Lung (tissue), 12 donors: ENCODE results near the gene CIBAR2. TPM values are rescaled to one million over a fixed set of nuclear protein-coding genes. Genes with fewer than 3 reads are reported as not detected.
"Not testable (repeated sequence)": the region's sequence is repeated elsewhere in the genome, so short reads cannot be mapped to it uniquely, and the experiment has no call there.

Experiments
- ATAC-seq: fragments of 200-7000 bp; cut with Tn5 transposase; one replicate; pipeline ENCODE4 v1.9.1; 2020; ENCODE audit warnings: moderate number of reproducible peaks; ENCODE audit not compliant: insufficient read depth, low FRiP score
- DNase-seq, 3 donors: peaks; one replicate each; pipeline ENCODE4 v3.0.0-alpha.2; 2013 to 2017
- H3K27ac ChIP-seq, 2 donors: one replicate each; pipeline ENCODE4 v1.5.1; 2013; ENCODE audit warnings: mild to moderate bottlenecking in 2 of 2, moderate library complexity in 2 of 2, control low read depth in 1 of 2, inconsistent platforms in 1 of 2, low read depth in 1 of 2, low read length in 1 of 2
- H3K27me3 ChIP-seq, 3 donors: one replicate each; pipeline ENCODE4 v1.5.1; 2013; ENCODE audit warnings: low read length in 2 of 3; ENCODE audit not compliant: control insufficient read depth in 3 of 3, insufficient read depth in 3 of 3
- H3K36me3 ChIP-seq, 4 donors: one replicate each; pipeline ENCODE4 v1.5.1; 2013; ENCODE audit warnings: low read length in 4 of 4, mild to moderate bottlenecking in 1 of 4, moderate library complexity in 1 of 4; ENCODE audit not compliant: control insufficient read depth in 4 of 4, insufficient read depth in 4 of 4
- H3K4me1 ChIP-seq, 5 donors: one replicate each; pipeline ENCODE4 v1.5.1; 2013; ENCODE audit warnings: low read length in 5 of 5, mild to moderate bottlenecking in 2 of 5, moderate library complexity in 1 of 5; ENCODE audit not compliant: control insufficient read depth in 5 of 5, insufficient read depth in 5 of 5
- H3K4me3 ChIP-seq: one replicate; pipeline ENCODE4 v1.5.1; 2013; ENCODE audit warnings: mild to moderate bottlenecking, control low read depth, moderate library complexity
- H3K9ac ChIP-seq, 2 donors: one replicate each; pipeline ENCODE4 v1.5.1; 2013; ENCODE audit warnings: low read length in 2 of 2, control low read depth in 1 of 2; ENCODE audit not compliant: insufficient read depth in 1 of 2
- H3K9me3 ChIP-seq, 4 donors: one replicate each; pipeline ENCODE4 v1.5.1; 2013; ENCODE audit warnings: low read length in 3 of 4, mild to moderate bottlenecking in 1 of 4, moderate library complexity in 1 of 4; ENCODE audit not compliant: control insufficient read depth in 4 of 4, insufficient read depth in 3 of 4
- WGBS, 2 donors: extraction: QIAGEN DNeasy Blood & Tissue Kit; methylation state at CpG; one replicate each; pipeline ENCODE4 v1.1.7; 2013; 5-methylcytosine and 5-hydroxymethylcytosine counted together
- polyA plus RNA-seq, 2 donors: library from polyadenylated mRNA; stranded (reverse); fragments of 200-250 nt; gene quantifications; one replicate each; pipeline ENCODE4 v1.2.1, GENCODE V29; 2013
- total RNA-seq, 2 donors: library from RNA; depleted of rRNA in 1 of 2; stranded (reverse); fragments of >200 nt in 1 of 2; gene quantifications; one replicate each; pipeline ENCODE4 v1.2.1, GENCODE V29; 2014 to 2021
- TF ChIP-seq, protein P1 (sequence below): IDR thresholded peaks from 2 replicates; pipeline ENCODE4 v1.5.1; 2012; ENCODE audit warnings: mild to moderate bottlenecking; ENCODE audit errors: control extremely low read depth, extremely low read depth
- donor health status: control.
- donor health status: control.
- donor health status: Bipolar disorder and iron deficiency.
- donor health status: healthy.
- donor health status: DM: yes; HTN: yes; CAD: no.

Gene CIBAR2
- total and polyA plus RNA-seq, 4 donors = 11.8 to 49.0 (median 18.9) TPM

DNA sequence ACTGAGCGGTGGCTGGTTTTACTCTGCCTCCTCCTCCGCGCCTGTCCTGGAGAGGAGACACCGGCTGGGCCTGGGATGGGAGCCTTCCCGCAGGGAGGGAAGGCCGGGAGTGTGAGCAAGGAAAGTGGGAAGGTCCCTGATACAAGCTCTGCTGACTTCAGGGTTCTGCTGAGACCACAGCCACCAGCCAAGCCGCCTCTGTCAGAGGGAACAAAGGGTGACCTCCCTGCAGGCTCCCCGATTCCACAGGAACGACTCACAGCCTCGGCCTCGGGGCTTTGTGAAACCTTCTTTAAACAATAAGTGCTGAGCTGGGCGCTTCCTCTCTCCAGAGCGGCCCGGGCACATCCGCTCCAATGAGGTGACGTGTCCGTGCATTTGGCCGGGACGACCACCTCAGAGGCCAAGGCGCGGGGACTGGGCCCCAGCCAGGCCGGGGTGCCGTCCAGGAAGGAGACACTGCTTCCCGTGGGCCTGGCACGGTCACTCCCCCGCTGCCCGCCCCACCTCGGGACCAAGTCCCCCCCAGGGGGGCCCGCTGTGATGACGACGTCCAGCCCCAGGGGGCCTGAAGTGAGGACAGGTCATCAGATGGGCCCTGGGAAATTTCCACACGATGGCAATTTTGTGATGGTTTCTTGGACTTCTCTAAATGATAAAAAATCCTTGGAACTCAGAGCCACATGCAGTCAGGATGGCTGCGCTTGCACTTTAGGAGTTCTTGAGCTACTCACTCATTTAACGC lies 11.8 kb upstream of the CIBAR2 start:
- peak; percentile 84 to 92 (median 90) for DNase-seq
- H3K4me3 ChIP-seq = no peak overlapping the region

DNA sequence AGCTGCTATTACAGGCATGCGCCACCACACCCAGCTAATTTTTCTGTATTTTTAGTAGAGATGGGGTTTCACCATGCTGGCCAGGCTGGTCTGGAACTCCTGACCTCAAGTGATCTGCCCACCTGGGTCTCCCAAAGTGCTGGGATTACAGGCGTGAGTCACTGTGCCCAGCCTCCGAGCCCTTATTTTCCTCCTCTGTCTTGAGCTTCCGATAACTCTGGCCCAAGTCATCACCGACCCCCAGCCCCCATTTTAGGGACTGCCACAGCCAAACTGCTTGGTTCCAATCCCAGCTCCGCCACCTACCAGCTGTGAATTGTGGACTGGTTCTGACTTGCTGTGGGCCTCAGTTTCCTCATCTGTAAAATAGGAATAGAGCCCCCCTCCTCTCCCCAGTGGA lies 11.2 kb upstream of the CIBAR2 start:
- not testable (repeated sequence) for DNase-seq, H3K4me3 ChIP-seq, H3K9me3 ChIP-seq, H3K27me3 ChIP-seq, H3K36me3 ChIP-seq, ATAC-seq
- peaks cover 7 to 39% (median 11%) of the 10 kb centered on the region in 5 donors for H3K4me1 ChIP-seq
- 95 to 96% methylated on average over 6 of the region's 6 CpGs for WGBS, 2 donors
- peak overlapping the region in 1 of 2 donors; percentile 73 for H3K9ac ChIP-seq
- peak overlapping the region in 1 of 2 donors; percentile 77 for H3K27ac ChIP-seq

More for the DNA sequence above, 11.8 kb upstream of the CIBAR2 start:
- Histone ChIP-seq H3K4me1 (peaks cover 7 to 39% (median 11%) of the 10 kb centered on the region in 5 donors), H3K9ac (peak overlapping the region in 1 of 2 donors; percentile 73), H3K9me3 (no peaks in the 10 kb centered on the region), H3K36me3 (no peaks in the 10 kb centered on the region), H3K27ac (peak overlapping the region; percentile 17 to 77), H3K27me3 (no peaks in the 10 kb centered on the region)
- TF ChIP-seq, protein P1, sequence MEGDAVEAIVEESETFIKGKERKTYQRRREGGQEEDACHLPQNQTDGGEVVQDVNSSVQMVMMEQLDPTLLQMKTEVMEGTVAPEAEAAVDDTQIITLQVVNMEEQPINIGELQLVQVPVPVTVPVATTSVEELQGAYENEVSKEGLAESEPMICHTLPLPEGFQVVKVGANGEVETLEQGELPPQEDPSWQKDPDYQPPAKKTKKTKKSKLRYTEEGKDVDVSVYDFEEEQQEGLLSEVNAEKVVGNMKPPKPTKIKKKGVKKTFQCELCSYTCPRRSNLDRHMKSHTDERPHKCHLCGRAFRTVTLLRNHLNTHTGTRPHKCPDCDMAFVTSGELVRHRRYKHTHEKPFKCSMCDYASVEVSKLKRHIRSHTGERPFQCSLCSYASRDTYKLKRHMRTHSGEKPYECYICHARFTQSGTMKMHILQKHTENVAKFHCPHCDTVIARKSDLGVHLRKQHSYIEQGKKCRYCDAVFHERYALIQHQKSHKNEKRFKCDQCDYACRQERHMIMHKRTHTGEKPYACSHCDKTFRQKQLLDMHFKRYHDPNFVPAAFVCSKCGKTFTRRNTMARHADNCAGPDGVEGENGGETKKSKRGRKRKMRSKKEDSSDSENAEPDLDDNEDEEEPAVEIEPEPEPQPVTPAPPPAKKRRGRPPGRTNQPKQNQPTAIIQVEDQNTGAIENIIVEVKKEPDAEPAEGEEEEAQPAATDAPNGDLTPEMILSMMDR = no peak
- WGBS, 2 donors = 57 to 67% methylated on average over 34 of the region's 34 CpGs
- peak; percentile 16 for ATAC-seq

DNA sequence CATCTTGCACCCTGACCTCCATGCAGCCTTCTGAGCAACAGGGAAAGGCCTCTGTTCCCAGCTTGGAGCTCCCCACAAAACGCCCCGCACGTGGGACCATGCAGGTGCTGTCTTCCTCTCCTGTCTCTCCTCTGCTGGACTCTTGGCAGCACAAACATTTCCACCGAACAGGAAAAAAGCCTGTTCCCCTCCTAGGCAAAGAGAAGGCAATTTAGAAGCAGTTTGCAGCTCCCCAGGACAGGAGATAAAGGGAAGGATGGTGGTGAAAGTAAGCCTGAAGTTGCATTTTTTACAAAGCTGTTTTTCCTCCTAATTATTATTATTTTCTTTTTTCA lies 7.7 kb upstream of the CIBAR2 start:
- H3K27me3 ChIP-seq = no peaks in the 10 kb centered on the region
- TF ChIP-seq, protein P1 = no peak
- H3K9me3 ChIP-seq = no peaks in the 10 kb centered on the region
- WGBS, 2 donors = 85 to 88% methylated on average over 4 of the region's 4 CpGs
- DNase-seq = no peak
- H3K4me3 ChIP-seq = no peak overlapping the region
- peaks cover 0 to 19% (median 0%) of the 10 kb centered on the region in 5 donors for H3K4me1 ChIP-seq
- no peak overlapping the region for H3K9ac ChIP-seq
- no peak for ATAC-seq
- H3K27ac ChIP-seq = no peak overlapping the region
- H3K36me3 ChIP-seq = no peaks in the 10 kb centered on the region

DNA sequence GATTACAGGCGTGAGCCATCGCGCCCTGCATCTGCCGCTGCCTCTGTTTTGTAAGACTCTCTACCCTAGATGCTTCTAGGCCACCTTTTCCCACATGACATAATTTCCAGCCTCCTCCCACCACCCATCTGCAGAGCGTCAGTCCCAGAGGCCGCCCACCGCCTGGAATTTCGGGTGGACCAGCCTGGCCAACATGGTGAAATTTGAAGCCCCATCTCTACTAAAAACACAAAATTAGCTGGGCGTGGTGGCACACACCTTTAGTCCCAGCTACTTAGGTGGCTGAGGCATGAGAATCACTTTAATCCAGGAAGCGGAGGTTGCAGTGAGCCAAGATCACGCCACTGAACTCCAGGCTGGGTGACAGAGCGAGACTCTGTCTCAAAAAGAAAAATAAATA lies 5.1 kb upstream of the CIBAR2 start:
- TF ChIP-seq, protein P1 = no peak

More for the DNA sequence above, 5.1 kb upstream of the CIBAR2 start:
- no peak overlapping the region for H3K4me3 ChIP-seq
- H3K27me3 ChIP-seq = no peaks in the 10 kb centered on the region
- H3K4me1 ChIP-seq = peaks cover 0 to 4% (median 0%) of the 10 kb centered on the region in 5 donors
- no peak overlapping the region for H3K27ac ChIP-seq
- no peak for ATAC-seq
- H3K9me3 ChIP-seq = no peaks in the 10 kb centered on the region
- no peak overlapping the region for H3K9ac ChIP-seq
- 94 to 96% methylated on average over 12 of the region's 12 CpGs for WGBS, 2 donors
- DNase-seq = no peak
- no peaks in the 10 kb centered on the region for H3K36me3 ChIP-seq
